Cortex of kidney (tissue), 1 donor: Measurements from ENCODE around the gene PAGR1.
"Not testable (repeated sequence)": the region's sequence is repeated elsewhere in the genome, so short reads cannot be mapped to it uniquely, and the experiment has no call there.

Experiments
- DNase-seq: peaks from one replicate; lab custom pipeline; 2025; lab: John Stamatoyannopoulos, UW

PAGR1 gene

DNA sequence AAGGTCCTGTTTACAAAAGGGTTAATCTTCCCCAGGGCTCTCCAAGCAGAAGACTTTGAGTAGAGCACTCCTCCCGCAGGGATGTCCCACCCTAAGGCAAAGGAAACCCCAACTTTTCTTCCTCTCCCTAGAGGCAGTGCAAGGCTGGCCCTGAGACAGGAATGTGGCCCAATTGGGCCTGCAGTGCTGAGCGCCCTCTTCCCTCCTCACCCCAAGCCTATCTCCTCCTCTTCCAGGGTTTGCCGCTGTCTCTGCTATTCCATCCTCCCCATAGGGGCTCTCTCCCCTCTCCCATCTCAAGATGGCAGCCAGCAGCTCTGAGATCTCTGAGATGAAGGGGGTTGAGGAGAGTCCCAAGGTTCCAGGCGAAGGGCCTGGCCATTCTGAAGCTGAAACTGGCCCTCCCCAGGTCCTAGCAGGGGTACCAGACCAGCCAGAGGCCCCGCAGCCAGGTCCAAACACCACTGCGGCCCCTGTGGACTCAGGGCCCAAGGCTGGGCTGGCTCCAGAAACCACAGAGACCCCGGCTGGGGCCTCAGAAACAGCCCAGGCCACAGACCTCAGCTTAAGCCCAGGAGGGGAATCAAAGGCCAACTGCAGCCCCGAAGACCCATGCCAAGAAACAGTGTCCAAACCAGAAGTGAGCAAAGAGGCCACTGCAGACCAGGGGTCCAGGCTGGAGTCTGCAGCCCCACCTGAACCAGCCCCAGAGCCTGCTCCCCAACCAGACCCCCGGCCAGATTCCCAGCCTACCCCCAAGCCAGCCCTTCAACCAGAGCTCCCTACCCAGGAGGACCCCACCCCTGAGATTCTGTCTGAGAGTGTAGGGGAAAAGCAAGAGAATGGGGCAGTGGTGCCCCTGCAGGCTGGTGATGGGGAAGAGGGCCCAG, 3.0 kb upstream of the PAGR1 start:
- no peak for DNase-seq

DNA sequence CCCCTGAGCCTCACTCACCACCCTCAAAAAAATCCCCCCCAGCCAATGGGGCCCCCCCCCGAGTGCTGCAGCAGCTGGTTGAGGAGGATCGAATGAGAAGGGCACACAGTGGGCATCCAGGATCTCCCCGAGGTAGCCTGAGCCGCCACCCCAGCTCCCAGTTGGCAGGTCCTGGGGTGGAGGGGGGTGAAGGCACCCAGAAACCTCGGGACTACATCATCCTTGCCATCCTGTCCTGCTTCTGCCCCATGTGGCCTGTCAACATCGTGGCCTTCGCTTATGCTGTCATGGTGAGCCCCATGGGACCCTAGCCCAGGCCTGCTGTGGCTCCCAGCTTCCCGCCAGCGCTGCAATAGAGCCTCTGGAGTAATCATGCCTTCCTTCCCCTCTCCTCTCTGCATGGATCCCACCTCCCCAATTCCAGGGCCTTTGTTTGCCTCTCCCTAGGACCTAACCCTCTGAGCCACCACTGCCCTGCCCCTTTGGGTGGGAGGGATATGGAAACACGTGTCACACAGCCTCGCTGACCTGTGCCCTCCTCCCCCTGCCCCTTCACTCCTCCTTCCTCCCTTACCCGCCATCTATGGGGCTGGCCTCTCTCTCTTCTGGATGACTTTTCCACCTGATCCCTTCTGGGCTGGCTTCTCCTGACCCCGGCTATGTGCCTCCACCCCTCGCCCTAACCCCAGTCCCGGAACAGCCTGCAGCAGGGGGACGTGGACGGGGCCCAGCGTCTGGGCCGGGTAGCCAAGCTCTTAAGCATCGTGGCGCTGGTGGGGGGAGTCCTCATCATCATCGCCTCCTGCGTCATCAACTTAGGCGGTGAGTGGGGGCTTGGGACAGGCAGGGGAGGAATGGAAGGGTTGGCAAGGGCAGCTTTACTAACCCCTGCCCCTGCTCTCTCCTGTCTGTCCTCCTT, 2.0 kb upstream of the PAGR1 start:
- DNase-seq: no peak

DNA sequence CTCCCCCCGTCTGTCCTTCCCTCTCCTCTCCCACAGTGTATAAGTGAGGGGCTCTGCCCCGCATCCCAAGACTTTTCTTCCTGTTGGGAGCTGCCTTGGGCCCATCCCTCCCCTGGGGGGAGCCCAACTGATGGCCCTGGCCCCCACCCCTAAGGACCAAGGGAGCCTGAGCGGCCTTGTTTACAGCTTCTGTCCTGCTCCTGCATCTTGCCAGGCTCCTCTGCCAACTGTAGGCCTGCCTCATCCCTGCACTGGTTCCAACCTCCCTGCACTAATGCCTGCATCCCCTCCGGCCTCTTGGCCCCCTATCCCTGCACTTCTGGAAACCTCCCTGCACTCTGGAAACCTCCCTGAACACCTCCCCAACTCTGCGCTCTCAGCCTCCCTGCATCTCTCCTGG, 1.4 kb upstream of the PAGR1 start:
- no peak for DNase-seq

DNA sequence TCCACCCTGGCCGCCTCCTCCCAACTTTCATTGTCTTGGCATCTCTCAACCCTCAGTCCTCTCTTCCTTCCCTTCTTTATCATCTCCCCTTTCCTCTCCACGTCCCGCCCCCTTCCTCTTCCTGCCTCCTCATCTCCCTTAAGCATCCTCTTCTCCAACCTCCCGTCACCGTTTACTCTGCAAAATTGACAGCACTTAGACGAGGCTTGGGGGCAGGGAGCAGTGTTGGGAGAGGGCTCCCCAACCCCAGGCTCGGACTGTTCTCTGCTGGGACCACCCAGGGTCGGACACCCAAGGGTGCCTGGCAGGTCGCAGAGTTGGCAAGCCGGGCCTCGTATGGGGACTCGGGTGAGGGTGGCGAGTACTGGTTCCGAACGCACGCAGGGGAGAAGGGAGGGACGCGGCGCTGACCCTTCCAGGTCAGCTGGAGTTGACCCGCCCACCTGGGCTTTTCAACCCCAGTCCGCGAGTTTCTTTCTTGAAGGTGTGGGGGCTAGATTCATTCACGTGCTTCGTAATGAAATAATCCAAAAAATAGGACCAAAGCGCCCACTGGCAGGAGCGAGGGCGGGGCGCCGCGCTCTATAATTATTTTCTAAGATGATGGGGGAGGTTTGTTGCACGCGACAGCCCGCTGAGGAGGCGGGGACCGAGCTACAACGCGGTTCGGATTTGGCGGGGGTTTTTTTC, 775 bp upstream of the PAGR1 start:
- DNase-seq: no peak

DNA sequence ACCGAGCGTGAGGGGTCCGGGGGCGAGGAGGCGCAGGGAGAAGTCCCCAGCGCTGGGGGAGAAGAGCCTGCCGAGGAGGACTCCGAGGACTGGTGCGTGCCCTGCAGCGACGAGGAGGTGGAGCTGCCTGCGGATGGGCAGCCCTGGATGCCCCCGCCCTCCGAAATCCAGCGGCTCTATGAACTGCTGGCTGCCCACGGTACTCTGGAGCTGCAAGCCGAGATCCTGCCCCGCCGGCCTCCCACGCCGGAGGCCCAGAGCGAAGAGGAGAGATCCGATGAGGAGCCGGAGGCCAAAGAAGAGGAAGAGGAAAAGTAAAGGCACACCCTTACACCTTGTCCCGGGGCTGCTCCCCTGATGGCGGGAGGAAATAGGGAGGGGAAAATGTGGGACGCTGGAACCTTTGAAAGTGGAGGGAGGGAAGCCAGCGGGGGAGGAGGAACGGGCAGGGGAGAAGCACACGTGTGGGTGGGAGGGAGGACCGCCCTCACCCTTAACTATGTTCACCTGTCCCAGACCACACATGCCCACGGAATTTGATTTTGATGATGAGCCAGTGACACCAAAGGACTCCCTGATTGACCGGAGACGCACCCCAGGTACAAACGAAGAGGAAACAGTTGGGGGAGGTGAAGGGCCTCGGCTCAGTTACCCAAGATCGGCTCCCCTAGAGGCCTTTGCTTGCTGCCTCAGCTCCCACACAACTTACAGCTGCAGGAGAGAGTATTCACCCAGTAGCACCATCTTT, 916 bp downstream of the PAGR1 start:
- DNase-seq: no peak

DNA sequence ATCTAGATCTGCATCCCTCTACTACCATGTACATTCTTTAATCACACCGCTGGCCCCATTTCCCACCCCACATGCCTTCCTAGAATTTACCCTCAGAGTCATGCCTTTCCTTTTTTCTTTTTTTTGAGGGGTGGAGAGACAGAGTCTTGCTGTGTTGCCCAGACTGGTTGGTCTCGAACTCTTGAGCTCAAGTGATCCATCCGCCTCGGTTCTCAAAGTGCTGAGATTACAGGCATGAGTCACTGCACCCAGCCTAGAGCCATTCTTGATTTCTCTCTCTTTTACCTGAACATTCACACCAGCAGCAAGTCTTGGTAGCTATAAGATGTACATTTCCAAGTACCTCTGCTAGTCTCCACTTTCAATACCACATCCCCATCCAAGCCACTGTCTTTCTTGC, 2.1 kb downstream of the PAGR1 start:
- DNase-seq: no peak

DNA sequence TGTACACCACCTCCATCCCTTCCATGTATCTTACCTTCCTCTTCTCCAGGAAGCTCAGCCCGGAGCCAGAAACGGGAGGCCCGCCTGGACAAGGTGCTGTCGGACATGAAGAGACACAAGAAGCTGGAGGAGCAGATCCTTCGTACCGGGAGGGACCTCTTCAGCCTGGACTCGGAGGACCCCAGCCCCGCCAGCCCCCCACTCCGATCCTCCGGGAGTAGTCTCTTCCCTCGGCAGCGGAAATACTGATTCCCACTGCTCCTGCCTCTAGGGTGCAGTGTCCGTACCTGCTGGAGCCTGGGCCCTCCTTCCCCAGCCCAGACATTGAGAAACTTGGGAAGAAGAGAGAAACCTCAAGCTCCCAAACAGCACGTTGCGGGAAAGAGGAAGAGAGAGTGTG, 3.6 kb downstream of the PAGR1 start:
- no peak for DNase-seq

DNA sequence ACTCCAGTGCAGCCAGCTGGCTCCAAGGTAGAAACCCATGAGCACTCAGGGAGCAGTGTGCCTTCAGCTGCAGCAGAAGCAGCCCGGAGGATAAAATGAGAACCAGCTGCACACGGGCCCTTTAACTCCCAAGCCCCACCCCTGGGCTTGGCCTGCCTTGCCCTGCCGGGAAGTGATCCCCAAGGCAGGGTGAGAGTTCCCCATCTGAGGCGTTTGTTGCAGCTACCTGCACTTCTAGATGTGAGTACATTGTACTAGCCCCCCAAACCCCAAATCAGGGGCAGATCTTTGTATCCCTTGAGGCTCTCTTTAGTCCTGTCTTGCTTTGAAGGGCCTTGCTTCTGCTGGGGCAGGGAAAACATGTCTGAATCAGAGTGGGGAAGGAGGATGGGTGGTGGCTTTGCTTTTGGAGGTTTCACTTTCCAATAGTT, 4.3 kb downstream of the PAGR1 start, which contains the start of gene MVP:
TSS of gene MVP (plus strand) at position 192 of the 431 bp plus-strand sequence. CDS start 10,088 bp downstream, outside the sequence.
- DNase-seq: no peak

DNA sequence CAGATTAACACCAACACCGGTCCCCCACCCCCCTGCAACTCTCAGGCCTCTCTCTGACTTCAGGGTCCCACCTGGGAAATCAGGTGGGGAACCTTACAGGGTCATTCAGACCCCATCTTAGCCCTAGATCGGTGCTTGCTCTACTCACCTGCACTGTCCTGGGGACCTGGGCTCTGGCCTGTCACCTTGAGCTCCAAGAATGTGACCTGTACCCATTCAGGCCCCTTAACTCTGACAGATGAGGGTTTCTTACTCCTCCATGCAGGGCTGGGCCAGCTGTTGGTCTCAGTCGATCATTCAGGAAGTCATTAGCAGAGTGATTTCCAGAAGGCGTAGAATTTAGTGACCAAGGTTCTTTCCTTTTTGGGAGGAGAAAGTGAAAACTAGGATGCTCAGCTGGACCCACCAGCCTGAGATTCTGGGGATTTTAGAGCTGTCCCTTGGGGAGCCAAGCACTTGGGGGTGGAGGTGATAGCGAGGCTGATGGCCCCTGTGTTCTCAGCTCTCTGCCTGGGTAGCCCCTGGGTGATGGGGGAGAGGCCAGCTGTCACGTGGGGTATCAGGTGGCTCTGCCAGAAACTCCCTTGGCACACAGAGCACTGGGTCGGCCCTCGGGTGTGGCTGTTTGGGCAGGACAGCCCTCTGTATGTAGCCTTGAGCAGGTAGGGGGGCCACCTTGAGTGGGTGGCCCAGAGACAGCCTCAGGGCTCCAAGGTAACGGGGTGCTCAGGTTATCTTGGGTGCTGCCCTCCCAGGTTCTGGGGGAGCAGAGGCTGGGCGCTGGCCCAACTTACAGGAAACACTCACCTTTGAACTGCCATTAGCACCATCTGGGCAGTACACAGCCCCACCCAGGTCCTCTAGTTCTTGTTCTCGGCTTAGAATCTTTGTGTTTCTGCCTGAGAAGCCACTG, 5.0 kb downstream of the PAGR1 start:
- DNase-seq: no peak

DNA sequence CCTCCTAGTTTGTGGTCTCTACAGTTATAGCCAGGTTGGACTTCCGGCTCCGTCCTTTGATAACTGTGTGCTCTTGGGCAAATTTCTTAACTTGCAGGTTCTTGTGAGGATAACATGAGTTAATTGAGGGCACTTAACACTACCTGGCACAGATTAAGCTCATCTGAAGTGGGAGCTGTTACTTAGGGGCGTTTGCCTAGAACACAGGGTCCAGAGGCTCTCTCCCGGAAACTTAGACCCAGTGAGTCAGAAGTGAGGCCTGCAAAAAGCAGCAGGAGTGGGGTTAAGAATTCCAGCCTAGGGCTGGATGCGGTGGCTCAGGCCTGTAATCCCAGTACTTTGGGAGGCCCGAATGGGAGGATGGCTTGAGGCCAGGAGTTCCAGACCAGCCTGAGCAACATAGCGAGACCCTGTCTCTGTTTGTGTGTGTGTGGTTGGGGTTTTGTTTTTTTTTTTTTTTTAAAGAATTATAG, 5.7 kb downstream of the PAGR1 start:
- no peak for DNase-seq

DNA sequence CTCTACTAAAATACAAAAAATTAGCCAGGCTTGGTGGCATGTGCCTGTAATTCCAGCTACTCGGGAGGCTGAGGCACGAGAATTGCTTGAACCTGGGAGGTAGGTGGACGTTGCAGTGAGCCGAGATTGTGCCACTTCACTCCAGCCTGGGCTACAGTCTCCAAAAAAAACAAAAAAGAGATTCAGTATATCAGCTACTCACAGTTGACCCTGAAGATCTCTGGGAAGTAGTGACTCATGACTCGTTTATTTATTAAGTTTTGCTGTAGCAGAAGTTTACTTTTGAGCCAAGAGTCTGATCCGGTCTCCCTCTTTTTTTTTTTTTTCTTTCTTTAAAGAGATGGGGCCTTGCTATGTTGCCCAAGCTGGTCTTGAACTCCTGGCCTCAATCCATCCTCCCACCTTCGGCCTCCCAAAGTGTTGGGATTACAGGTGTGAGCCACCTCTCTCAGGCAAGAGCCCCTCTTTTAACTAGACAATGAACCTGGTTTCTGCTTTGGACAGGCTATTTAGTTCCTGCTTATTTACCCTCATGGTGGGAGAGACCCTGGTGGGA, 8.7 kb downstream of the PAGR1 start:
- DNase-seq: no peak

DNA sequence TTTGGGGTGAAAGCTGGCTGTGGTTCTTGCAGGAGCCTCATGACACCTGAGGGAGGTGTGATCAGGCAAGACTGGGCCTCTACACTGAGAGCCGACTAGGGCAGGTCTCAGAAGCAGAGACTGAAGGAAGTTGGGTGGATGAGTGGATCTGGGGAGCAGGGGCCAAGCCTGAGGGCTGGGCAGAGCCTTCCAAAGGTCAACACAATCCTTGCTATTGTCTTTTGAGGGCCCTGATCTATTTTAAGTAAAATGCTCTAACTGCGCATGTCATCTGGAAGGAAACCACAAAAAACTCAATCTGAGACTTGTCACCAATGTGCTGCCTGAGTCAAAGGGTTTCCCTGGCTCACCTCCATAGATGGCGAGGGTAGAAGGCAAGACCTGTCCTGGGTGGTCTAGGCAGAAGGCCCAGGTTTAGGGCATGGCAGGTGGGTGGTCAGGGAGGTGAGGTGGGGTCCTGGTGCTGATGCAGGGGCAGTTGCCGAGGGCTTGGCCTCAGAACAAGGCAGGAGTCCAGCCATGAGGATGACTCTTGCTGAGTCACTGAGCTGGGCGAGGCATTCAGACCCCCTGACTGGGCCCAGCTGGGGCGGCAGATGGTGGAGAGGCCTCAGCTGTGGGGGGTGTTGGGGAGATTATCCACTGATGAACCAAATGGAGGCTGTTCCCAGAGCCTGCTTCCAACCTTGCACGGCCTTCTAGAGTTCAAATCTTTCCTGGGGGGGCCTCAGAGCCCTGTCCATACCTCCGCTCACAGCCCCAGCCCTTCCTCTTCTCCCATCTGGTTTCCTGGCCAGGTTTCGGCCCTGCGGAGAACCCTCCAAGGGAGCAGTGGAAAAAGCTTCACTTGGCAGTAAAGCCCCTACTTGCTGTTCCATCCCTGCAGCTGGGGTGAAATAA, 9.4 kb downstream of the PAGR1 start:
- no peak for DNase-seq

DNA sequence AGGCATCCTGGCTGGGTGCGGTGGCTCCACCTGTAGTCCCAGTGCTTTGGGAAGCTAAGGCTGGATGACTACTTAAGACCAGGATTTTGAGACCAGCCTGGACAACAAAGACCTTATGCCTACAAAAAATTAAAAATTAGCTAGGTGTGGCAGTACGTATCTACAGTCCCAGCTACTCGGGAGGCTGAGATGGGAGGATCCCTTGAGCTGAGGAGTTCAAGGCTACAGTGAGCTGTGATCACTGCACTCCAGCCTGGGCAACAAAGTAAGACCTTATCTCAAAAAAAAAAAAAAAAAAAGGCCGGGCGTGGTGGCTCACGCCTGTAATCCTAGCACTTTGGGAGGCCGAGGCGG, 10.4 kb downstream of the PAGR1 start:
- no peak for DNase-seq

DNA sequence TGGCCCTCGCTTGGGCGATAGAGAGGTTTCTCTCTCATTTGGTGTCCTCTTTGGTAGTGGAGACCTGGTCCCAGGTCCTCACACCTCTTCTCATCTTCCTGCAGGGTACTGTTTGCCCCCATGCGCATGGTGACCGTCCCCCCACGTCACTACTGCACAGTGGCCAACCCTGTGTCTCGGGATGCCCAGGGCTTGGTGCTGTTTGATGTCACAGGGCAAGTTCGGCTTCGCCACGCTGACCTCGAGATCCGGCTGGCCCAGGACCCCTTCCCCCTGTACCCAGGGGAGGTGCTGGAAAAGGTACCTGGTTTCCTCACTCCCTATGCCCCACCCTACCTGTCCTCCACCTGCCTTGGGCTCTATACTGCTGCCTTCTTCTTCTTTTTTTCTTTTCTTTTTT, 14.8 kb downstream of the PAGR1 start:
- DNase-seq: no peak

DNA sequence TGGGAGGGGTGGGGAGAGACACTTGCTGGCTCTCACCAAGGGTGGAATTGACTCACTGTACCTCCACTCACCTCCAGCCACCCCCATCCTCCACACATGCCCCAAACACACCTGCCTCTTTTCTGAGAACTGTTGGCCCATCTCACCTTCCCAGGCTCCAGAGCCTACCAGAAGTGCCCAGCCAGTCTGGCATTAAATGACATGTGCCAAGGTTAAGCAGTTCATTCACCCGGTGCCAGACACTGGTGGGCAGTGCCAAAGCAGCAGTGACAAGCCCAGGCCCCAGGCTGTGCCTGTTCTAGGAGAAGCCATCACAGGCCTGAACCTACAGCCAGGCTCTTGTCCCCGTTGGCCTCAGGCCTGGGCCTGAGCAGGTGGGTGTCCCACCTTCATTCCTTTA, 15.5 kb downstream of the PAGR1 start:
- no peak for DNase-seq

DNA sequence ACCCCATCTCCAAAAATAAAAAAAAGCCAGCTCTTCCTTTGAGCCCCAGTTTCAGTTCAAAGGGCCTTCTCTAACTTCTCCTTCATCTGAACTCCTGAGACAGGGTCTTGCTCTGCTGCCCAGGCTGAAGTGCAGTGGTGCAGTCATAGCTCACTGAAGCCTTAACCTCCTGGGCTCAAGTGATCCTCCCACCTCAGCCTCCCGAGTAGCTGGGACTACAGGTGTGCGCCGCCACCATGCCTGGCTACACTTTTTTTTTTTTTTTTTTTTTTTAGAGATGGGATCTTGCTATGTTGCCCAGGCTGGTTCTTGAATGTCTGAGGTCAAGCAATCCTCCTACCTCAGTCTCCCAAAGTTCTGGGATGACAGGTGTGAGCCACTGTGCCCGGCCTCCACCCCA, 17.3 kb downstream of the PAGR1 start:
- DNase-seq: not testable (repeated sequence)

DNA sequence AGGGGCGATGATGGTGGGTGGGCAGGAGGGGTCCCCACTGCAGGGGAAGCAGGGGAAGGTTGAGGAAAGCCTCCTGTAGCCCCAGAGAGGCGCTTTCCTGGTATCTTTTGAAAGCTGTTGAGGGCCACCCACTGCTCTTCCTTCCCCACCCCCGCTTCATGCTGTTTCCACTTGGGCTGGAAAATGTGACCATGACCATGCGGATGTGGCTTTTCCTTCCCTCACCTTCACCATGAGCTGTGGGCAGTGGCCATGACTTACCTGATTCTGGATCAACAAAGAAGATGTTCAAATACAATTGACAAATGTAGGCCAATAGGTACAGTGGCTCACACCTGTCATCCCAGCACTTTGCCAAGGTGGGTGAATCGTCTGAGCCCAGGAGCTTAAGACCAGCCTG, 18.1 kb downstream of the PAGR1 start:
- DNase-seq: no peak

DNA sequence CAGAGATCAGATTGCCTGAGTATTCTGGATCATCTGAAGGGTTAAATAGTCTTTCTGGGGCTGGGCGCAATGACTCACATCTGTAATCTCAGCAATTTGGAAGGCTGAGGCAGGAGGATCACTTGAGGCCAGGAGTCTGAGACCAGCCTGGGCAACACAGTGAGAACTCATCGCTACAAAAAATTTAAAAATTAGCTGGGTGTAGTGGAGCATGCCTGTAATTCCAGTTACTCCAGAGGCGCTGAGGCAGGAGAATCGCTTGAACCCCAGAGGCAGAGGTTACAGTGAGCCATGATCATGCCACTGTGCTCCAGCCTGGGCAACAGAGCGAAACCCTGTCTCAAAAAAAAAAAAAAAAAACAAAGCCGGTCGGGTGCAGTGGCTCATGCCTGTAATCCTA, 20.0 kb downstream of the PAGR1 start:
- no peak for DNase-seq

DNA sequence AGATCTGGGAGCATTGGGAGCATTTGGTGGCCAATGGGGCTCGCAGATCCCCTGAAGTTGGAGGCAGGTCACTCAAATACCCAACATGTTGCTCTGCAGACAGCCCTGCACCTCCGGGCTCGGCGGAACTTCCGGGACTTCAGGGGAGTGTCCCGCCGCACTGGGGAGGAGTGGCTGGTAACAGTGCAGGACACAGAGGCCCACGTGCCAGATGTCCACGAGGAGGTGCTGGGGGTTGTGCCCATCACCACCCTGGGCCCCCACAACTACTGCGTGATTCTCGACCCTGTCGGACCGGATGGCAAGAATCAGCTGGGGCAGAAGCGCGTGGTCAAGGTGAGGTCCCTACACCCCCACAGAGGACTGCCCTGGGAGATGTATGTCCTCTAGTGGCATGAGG, 20.7 kb downstream of the PAGR1 start:
- DNase-seq: no peak
